MM.1S (cell line): ENCODE results near the gene KRT40.

Experiments
- CTCF ChIP-seq: fragments of 300-600 bp; sonication (generic); IDR thresholded peaks from 2 replicates; pipeline ENCODE4 v1.5.1; 2016; ENCODE audit warnings: antibody characterized with exemption, low read length, mixed read lengths
- EZH2phosphoT487 ChIP-seq: fragments of 300-600 bp; sonication (generic); IDR thresholded peaks from 2 replicates; pipeline ENCODE4 v1.6.1; 2018; ENCODE audit warnings: antibody characterized with exemption, low read length

GRCh38 chr17:40931311-40931710 lies 52.8 kb downstream of the KRT40 start:
- TF ChIP-seq CTCF: no peak
- no peak for TF ChIP-seq EZH2phosphoT487
